ENCODE results near the gene DCLK3.

Gene DCLK3

DNA sequence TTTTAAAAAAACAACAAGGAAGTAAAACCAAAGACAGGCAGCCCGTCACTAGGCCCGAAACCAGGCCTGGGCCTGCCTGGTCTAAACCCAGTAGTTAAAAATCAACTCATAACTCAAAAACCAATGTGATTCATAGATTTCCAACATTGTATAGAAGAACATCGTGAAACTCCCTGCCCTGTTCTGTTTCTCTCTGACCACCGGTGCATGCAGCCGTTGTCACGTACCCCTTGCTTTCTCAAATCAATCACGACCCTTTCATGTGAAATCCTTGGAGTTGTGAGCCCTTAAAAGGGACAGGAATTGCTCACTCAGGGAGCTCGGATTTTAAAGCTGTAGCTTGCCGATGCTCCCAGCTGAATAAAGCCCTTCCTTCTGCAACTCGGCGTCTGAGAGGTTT is 89.5 kb downstream of the DCLK3 start:
- no peak overlapping the region for H3K23ac ChIP-seq (ENCODE audit: low read length)
- H3K4ac ChIP-seq (ENCODE audit: low read depth, low read length): no peak overlapping the region
- no peak overlapping the region for H4K91ac ChIP-seq (ENCODE audit: low read depth, low read length)
- no peak overlapping the region for H4K12ac ChIP-seq (ENCODE audit: low read depth, low read length)
- H4K8ac ChIP-seq (ENCODE audit: low read depth, low read length): no peak overlapping the region
- no peak overlapping the region for H2BK12ac ChIP-seq (ENCODE audit: low read length)
- no peak overlapping the region for H3K4me3 ChIP-seq (ENCODE audit: low read depth, low read length)
- H2AK5ac ChIP-seq (ENCODE audit: low read length): no peak overlapping the region
- H3K14ac ChIP-seq (ENCODE audit: low read length): no peak overlapping the region
- no peak overlapping the region for H3K9ac ChIP-seq (ENCODE audit: low read length)
- DNase-seq: no peak
- H3K27me3 ChIP-seq (ENCODE audit: insufficient read depth, low read length): no peaks in the 10 kb centered on the region
- H3K27ac ChIP-seq (ENCODE audit: low read depth, low read length): no peak overlapping the region
- no peak overlapping the region for H2BK120ac ChIP-seq (ENCODE audit: insufficient read depth, low read length, poor library complexity)
- H3K18ac ChIP-seq (ENCODE audit: low read length): no peak overlapping the region
- no peak overlapping the region for H2BK5ac ChIP-seq (ENCODE audit: low read depth, low read length, poor library complexity)
- H3K36me3 ChIP-seq (ENCODE audit: control insufficient read depth in 1 of 2, insufficient read depth in 2 of 2, low read length in 2 of 2): no peaks in the 10 kb centered on the region
- no peaks in the 10 kb centered on the region for H3K79me2 ChIP-seq (ENCODE audit: control insufficient read depth, insufficient read depth, low read length, poor library complexity)
- H3K4me2 ChIP-seq (ENCODE audit: low read length): no peak overlapping the region
- no peaks in the 10 kb centered on the region for H3K79me1 ChIP-seq (ENCODE audit: low read length)
- WGBS (ENCODE audit: extremely low coverage, insufficient coverage, insufficient read length): no CpG with 5 or more reads among the region's 11 CpGs
- no peaks in the 10 kb centered on the region for H3K4me1 ChIP-seq (ENCODE audit: control insufficient read depth in 1 of 2, insufficient read depth in 2 of 2, low read length in 2 of 2)
- H2AFZ ChIP-seq (ENCODE audit: insufficient read depth, low read length, poor library complexity): no peak overlapping the region
- H3K9me3 ChIP-seq (ENCODE audit: insufficient read depth, low read depth, low read length): no peaks in the 10 kb centered on the region

DNA sequence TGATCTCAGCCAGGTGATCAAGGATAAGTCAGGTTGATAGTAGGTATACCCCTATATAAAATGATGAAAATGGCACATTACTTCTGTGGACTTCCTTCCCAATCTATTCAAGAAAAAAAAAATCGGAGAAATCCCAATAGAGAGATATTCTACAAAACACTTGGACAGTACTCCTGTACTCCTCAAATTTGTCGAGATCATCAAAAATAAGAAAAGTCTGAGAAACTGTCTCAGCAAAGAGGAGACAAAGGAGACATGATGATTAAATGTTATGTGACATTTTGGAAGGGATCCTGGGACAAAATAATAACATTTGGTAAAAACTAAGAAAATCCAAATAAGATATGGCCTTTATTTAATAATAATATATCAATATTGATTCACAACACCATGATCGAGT is 94.6 kb downstream of the DCLK3 start:
- Histone ChIP-seq H4K8ac (ENCODE audit: low read depth, low read length) (no peak overlapping the region), H2BK5ac (ENCODE audit: low read depth, low read length, poor library complexity) (no peak overlapping the region)

DNA sequence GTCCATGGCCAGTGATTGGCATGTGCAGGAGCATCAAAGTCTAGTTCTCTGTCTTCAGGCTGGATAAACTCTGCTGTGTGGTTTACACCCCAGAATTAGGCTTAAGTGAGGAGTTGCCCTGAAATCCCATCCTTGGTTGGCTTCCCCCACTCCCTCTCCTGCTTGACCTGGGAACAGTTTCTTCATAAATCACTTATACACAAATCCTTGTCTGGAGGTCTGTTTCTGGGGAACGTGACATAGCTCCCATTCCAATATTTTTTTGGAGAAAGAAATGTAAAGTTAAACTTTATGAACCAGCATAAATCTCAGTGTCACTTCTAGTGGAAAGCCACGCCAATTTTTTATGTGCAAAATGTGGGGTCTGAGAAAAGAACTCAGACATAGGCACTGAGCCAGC is 98.2 kb downstream of the DCLK3 start:
- H3K4me1 ChIP-seq (ENCODE audit: control insufficient read depth in 1 of 2, insufficient read depth in 2 of 2, low read length in 2 of 2): no peaks in the 10 kb centered on the region
- H3K9ac ChIP-seq (ENCODE audit: low read length): no peak overlapping the region
- H4K8ac ChIP-seq (ENCODE audit: low read depth, low read length): no peak overlapping the region
- H3K79me2 ChIP-seq (ENCODE audit: control insufficient read depth, insufficient read depth, low read length, poor library complexity): no peaks in the 10 kb centered on the region
- H3K4me2 ChIP-seq (ENCODE audit: low read length): no peak overlapping the region
- H3K14ac ChIP-seq (ENCODE audit: low read length): no peak overlapping the region
- no peak overlapping the region for H2BK12ac ChIP-seq (ENCODE audit: low read length)
- H3K36me3 ChIP-seq (ENCODE audit: control insufficient read depth in 1 of 2, insufficient read depth in 2 of 2, low read length in 2 of 2): no peaks in the 10 kb centered on the region
- WGBS (ENCODE audit: extremely low coverage, insufficient coverage, insufficient read length): no CpG with 5 or more reads among the region's 2 CpGs
- H3K18ac ChIP-seq (ENCODE audit: low read length): no peak overlapping the region
- H2AK5ac ChIP-seq (ENCODE audit: low read length): no peak overlapping the region
- no peak overlapping the region for H3K4ac ChIP-seq (ENCODE audit: low read depth, low read length)
- H2BK5ac ChIP-seq (ENCODE audit: low read depth, low read length, poor library complexity): no peak overlapping the region
- H3K9me3 ChIP-seq (ENCODE audit: insufficient read depth, low read depth, low read length): no peaks in the 10 kb centered on the region
- no peaks in the 10 kb centered on the region for H3K79me1 ChIP-seq (ENCODE audit: low read length)
- no peak overlapping the region for H2AFZ ChIP-seq (ENCODE audit: insufficient read depth, low read length, poor library complexity)
- H3K23ac ChIP-seq (ENCODE audit: low read length): no peak overlapping the region
- H3K4me3 ChIP-seq (ENCODE audit: low read depth, low read length): no peak overlapping the region
- no peak overlapping the region for H3K27ac ChIP-seq (ENCODE audit: low read depth, low read length)
- H4K12ac ChIP-seq (ENCODE audit: low read depth, low read length): no peak overlapping the region
- no peak for DNase-seq
- no peak overlapping the region for H2BK120ac ChIP-seq (ENCODE audit: insufficient read depth, low read length, poor library complexity)
- H3K27me3 ChIP-seq (ENCODE audit: insufficient read depth, low read length): no peaks in the 10 kb centered on the region
- H4K91ac ChIP-seq (ENCODE audit: low read depth, low read length): no peak overlapping the region

More for the DNA sequence above, 94.6 kb downstream of the DCLK3 start:
- Histone ChIP-seq H3K14ac (ENCODE audit: low read length) (no peak overlapping the region), H4K12ac (ENCODE audit: low read depth, low read length) (no peak overlapping the region), H3K9ac (ENCODE audit: low read length) (no peak overlapping the region), H3K23ac (ENCODE audit: low read length) (no peak overlapping the region), H2AFZ (ENCODE audit: insufficient read depth, low read length, poor library complexity) (no peak overlapping the region), H2BK12ac (ENCODE audit: low read length) (no peak overlapping the region), H3K9me3 (ENCODE audit: insufficient read depth, low read depth, low read length) (no peaks in the 10 kb centered on the region), H3K18ac (ENCODE audit: low read length) (no peak overlapping the region), H3K4me1 (ENCODE audit: control insufficient read depth in 1 of 2, insufficient read depth in 2 of 2, low read length in 2 of 2) (no peaks in the 10 kb centered on the region), H4K91ac (ENCODE audit: low read depth, low read length) (no peak overlapping the region), H3K4ac (ENCODE audit: low read depth, low read length) (no peak overlapping the region), H3K27me3 (ENCODE audit: insufficient read depth, low read length) (no peaks in the 10 kb centered on the region), H3K36me3 (ENCODE audit: control insufficient read depth in 1 of 2, insufficient read depth in 2 of 2, low read length in 2 of 2) (no peaks in the 10 kb centered on the region), H2BK120ac (ENCODE audit: insufficient read depth, low read length, poor library complexity) (no peak overlapping the region), H3K27ac (ENCODE audit: low read depth, low read length) (no peak overlapping the region), H2AK5ac (ENCODE audit: low read length) (no peak overlapping the region), H3K79me1 (ENCODE audit: low read length) (no peaks in the 10 kb centered on the region), H3K4me3 (ENCODE audit: low read depth, low read length) (no peak overlapping the region), H3K79me2 (ENCODE audit: control insufficient read depth, insufficient read depth, low read length, poor library complexity) (no peaks in the 10 kb centered on the region), H3K4me2 (ENCODE audit: low read length) (no peak overlapping the region)
- WGBS (ENCODE audit: extremely low coverage, insufficient coverage, insufficient read length): no CpG with 5 or more reads among the region's 3 CpGs
- no peak for DNase-seq

DNA sequence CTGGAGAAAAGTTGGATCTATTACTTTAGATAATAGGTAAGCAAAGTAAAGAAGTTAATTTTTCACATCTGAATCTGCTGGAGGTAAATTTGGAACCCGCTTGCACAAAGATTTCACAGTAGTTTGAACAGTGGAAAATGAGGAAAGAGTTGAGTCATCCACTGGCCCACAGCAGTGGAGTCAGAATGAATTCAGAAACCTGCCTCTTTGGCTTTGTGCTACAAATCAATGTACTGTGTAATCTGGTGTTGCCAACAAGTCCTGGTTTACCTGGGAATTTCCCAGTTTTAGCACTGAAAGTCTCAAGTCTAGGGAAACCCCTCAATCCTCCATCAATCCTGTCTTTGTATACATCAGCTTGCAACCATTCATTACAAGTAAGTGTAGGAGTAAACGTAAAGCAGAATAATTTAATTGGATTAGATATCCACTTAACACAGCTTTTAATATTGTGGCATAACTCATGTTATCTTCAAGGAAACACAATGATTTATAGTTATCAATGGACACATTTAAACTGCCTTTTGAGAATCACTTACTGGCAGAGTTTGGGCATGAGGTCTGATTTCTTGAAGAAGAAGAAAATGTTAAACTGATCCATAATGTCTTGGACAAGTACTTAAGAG is 100.6 kb downstream of the DCLK3 start:
- no peaks in the 10 kb centered on the region for H3K27me3 ChIP-seq (ENCODE audit: insufficient read depth, low read length)
- H3K9ac ChIP-seq (ENCODE audit: low read length): no peak overlapping the region
- no peak overlapping the region for H3K23ac ChIP-seq (ENCODE audit: low read length)
- no peak overlapping the region for H4K8ac ChIP-seq (ENCODE audit: low read depth, low read length)
- H2AFZ ChIP-seq (ENCODE audit: insufficient read depth, low read length, poor library complexity): no peak overlapping the region
- H3K4me3 ChIP-seq (ENCODE audit: low read depth, low read length): no peak overlapping the region
- no peak overlapping the region for H3K4ac ChIP-seq (ENCODE audit: low read depth, low read length)
- no peak overlapping the region for H2BK5ac ChIP-seq (ENCODE audit: low read depth, low read length, poor library complexity)
- H2BK120ac ChIP-seq (ENCODE audit: insufficient read depth, low read length, poor library complexity): no peak overlapping the region
- no peak overlapping the region for H3K14ac ChIP-seq (ENCODE audit: low read length)
- H3K79me2 ChIP-seq (ENCODE audit: control insufficient read depth, insufficient read depth, low read length, poor library complexity): no peaks in the 10 kb centered on the region
- no peaks in the 10 kb centered on the region for H3K79me1 ChIP-seq (ENCODE audit: low read length)
- no peak overlapping the region for H3K27ac ChIP-seq (ENCODE audit: low read depth, low read length)
- no peak overlapping the region for H3K4me2 ChIP-seq (ENCODE audit: low read length)
- no peak overlapping the region for H4K12ac ChIP-seq (ENCODE audit: low read depth, low read length)
- H3K4me1 ChIP-seq (ENCODE audit: control insufficient read depth in 1 of 2, insufficient read depth in 2 of 2, low read length in 2 of 2): no peaks in the 10 kb centered on the region
- H2BK12ac ChIP-seq (ENCODE audit: low read length): no peak overlapping the region
- H2AK5ac ChIP-seq (ENCODE audit: low read length): no peak overlapping the region
- DNase-seq: no peak
- H4K91ac ChIP-seq (ENCODE audit: low read depth, low read length): no peak overlapping the region
- H3K9me3 ChIP-seq (ENCODE audit: insufficient read depth, low read depth, low read length): no peaks in the 10 kb centered on the region
- no peak overlapping the region for H3K18ac ChIP-seq (ENCODE audit: low read length)
- no peaks in the 10 kb centered on the region for H3K36me3 ChIP-seq (ENCODE audit: control insufficient read depth in 1 of 2, insufficient read depth in 2 of 2, low read length in 2 of 2)
- WGBS (ENCODE audit: extremely low coverage, insufficient coverage, insufficient read length): no CpG with 5 or more reads among the region's 2 CpGs

All from trophoblast cell (in vitro differentiated cells and primary cell).